VCaP (cell line): ENCODE measurements around the gene P2RX2.
A peak's percentile ranks its signal among the peaks of the same experiment; 100 is the strongest.

Source experiments
- H3K27ac ChIP-seq: fragments of 450-650 bp; 2 replicates; pipeline ENCODE4 v1.5.1; 2017
- CTCF ChIP-seq: fragments of 450-650 bp; conservative IDR thresholded peaks from 2 replicates; pipeline ENCODE4 v1.5.1; 2017; ENCODE audit warnings: mild to moderate bottlenecking, moderate library complexity

P2RX2 gene

GRCh38 chr12:132620113-132620898 lies 1.7 kb downstream of the P2RX2 start:
- TF ChIP-seq CTCF: no peak
- H3K27ac ChIP-seq: no peak overlapping the region

GRCh38 chr12:132620899-132621656 lies 2.5 kb downstream of the P2RX2 start:
- H3K27ac ChIP-seq: no peak overlapping the region
- TF ChIP-seq CTCF: no peak

GRCh38 chr12:132621657-132622435 lies 3.3 kb downstream of the P2RX2 start:
- no peak for TF ChIP-seq CTCF
- peak overlapping the region; percentile 80 for H3K27ac ChIP-seq

- no peak for TF ChIP-seq CTCF
- H3K27ac ChIP-seq: peak overlapping the region; percentile 80
Measured at GRCh38 chr12:132622437-132623071, 4.0 kb downstream of the P2RX2 start.

- peak overlapping the region; percentile 80 for H3K27ac ChIP-seq
- TF ChIP-seq CTCF: no peak
Measured at GRCh38 chr12:132623072-132623869, 4.7 kb downstream of the P2RX2 start.

- peak overlapping the region; percentile 80 for H3K27ac ChIP-seq
- no peak for TF ChIP-seq CTCF
Measured at GRCh38 chr12:132624186-132624855, 5.7 kb downstream of the P2RX2 start.
